Colonic mucosa (tissue), 4 donors: ENCODE results near the gene GPR55. TPM values are rescaled to one million over a fixed set of nuclear protein-coding genes. Genes with fewer than 3 reads are reported as not detected.

Experiments used
- DNase-seq: peaks from one replicate; pipeline ENCODE4 v3.0.0-alpha.2; 2020
- H3K27ac ChIP-seq: fragments of 200-600 bp; one replicate; pipeline ENCODE4 v1.8.0; 2021
- H3K27me3 ChIP-seq: fragments of 200-600 bp; one replicate; pipeline ENCODE4 v1.8.0; 2021
- H3K36me3 ChIP-seq: fragments of 200-600 bp; one replicate; pipeline ENCODE4 v1.8.0; 2021
- H3K4me1 ChIP-seq: fragments of 200-600 bp; one replicate; pipeline ENCODE4 v1.8.0; 2021; ENCODE audit warnings: mild to moderate bottlenecking
- H3K4me3 ChIP-seq: fragments of 200-600 bp; one replicate; pipeline ENCODE4 v1.8.0; 2021
- H3K9ac ChIP-seq, 2 donors: one replicate each; pipeline ENCODE4 v1.7.0; 2013; ENCODE audit warnings: control low read depth in 2 of 2, low read depth in 2 of 2, low read length in 2 of 2
- H3K9me3 ChIP-seq: fragments of 200-600 bp; one replicate; pipeline ENCODE4 v1.8.0; 2021
- intact Hi-C: fragments of 100-400 bp; cut with DNase I; formaldehyde crosslinking; loops from one replicate; pipeline ENCODE4 v1.14.1; 2022
- total RNA-seq, 2 donors: library from RNA; stranded (reverse); fragmentation: NEBNext Ultra II Directional in 1 of 2; extraction: Animal tissue kit (Norgen Biotek cat#: 25700) in 1 of 2; gene quantifications; one replicate each; pipeline ENCODE4 v1.2.1, GENCODE V29; 2021
- TF ChIP-seq, protein P1 (sequence below): fragments of 200-600 bp; IDR thresholded peaks from one replicate; pipeline ENCODE4 v1.8.0; 2022; ENCODE audit warnings: antibody characterized with exemption, mild to moderate bottlenecking
- donor health status: healthy.
- donor health status: DM: no; HTN: no; CAD: no.
- donor health status: DM: no; HTN: no; CAD: no.

The GPR55 gene
- total RNA-seq, 2 donors from 2014 or later, result 0.35 to 1.0 TPM

DNA sequence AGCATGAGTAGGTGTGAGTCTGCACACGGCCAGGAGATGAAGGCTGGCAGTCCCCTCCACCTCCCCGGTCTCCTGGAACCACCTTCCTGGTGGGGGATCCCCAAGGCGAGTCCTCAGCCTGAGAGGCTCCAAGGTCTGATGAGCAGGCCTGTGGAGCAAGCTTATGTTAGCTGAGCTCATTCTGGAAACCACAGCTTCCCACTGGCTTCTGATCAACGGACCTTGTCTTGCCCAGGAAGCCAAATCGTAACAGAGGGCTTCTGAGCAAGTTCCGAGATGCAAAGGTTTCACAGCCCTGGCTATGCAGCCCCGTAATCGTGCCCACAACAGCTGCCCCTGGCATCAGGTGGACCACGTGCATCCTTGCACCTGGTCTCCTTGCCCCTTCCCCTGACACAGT lies 28.8 kb upstream of the GPR55 start:
- Histone ChIP-seq H3K9ac (no peak overlapping the region), H3K4me3 (no peak overlapping the region), H3K36me3 (no peaks in the 10 kb centered on the region), H3K27me3 (no peaks in the 10 kb centered on the region), H3K9me3 (no peaks in the 10 kb centered on the region), H3K4me1 (no peaks in the 10 kb centered on the region), H3K27ac (no peak overlapping the region)
- DNase-seq, result no peak
- TF ChIP-seq, protein P1, sequence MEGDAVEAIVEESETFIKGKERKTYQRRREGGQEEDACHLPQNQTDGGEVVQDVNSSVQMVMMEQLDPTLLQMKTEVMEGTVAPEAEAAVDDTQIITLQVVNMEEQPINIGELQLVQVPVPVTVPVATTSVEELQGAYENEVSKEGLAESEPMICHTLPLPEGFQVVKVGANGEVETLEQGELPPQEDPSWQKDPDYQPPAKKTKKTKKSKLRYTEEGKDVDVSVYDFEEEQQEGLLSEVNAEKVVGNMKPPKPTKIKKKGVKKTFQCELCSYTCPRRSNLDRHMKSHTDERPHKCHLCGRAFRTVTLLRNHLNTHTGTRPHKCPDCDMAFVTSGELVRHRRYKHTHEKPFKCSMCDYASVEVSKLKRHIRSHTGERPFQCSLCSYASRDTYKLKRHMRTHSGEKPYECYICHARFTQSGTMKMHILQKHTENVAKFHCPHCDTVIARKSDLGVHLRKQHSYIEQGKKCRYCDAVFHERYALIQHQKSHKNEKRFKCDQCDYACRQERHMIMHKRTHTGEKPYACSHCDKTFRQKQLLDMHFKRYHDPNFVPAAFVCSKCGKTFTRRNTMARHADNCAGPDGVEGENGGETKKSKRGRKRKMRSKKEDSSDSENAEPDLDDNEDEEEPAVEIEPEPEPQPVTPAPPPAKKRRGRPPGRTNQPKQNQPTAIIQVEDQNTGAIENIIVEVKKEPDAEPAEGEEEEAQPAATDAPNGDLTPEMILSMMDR, result no peak
- intact Hi-C loops, result no loop called here

DNA sequence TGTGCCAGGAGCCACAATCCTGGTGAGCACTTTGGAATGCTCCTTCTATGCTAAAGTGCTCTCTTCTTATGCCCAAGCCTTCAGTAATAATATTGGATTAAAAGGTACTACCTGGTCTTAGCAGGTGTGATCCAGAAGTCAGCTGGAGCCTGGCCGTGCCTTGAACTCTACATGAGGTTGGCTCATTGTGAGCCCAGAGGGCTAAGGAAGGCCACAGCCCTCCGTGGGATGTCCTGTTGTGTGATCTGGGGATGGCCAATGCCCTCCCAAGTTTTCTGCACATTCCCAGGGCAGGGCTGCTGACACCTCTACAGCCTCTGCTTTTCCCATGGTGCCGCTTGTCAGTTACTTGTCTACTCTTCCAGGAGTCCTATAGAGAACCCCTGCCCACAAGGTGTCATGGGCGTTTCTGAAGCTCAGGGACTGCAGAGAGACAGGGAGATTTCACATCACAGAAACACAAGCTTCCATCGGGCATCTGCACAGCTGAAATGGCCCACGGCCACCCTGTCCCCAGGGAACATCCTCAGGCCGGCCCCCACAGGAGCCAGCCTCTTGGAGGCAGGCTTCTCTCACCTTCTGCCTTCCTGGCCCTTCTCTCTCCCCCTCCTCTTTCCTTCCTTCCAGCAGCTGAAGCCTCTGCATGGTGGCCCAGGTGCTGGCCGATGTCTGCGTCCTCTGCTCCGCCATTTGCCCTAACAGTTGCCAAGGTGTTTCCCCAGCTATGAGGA lies 27.3 kb upstream of the GPR55 start:
- H3K36me3 ChIP-seq, result no peaks in the 10 kb centered on the region
- H3K4me3 ChIP-seq, result no peak overlapping the region
- H3K9ac ChIP-seq, result no peak overlapping the region
- no peaks in the 10 kb centered on the region for H3K4me1 ChIP-seq
- no peaks in the 10 kb centered on the region for H3K9me3 ChIP-seq
- no peak for DNase-seq
- intact Hi-C loops, result no loop called here
- H3K27me3 ChIP-seq, result no peaks in the 10 kb centered on the region
- TF ChIP-seq, protein P1, result no peak
- no peak overlapping the region for H3K27ac ChIP-seq

DNA sequence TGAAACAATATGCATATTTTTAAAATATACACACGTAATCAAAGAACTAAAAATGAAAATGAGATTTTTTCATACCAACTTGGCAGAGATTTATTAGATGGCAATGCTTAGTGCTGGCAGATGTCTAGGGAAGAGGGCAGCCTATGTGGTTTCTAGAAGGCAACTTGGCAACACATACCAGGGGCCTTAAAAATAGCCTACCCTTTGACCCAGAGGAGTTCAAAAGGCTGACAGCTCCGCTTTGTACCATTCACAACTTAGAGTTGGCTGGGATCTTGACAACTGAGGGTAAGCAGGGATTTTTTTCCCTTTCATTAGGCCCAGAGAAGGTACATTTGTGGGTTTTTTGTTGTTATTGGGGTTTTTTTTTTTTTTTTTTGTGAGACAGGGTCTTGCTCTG lies 26.4 kb upstream of the GPR55 start:
- TF ChIP-seq, protein P1, result no peak
- no peaks in the 10 kb centered on the region for H3K9me3 ChIP-seq
- intact Hi-C loops, result no loop called here
- no peak overlapping the region for H3K27ac ChIP-seq
- no peak overlapping the region for H3K9ac ChIP-seq
- no peak for DNase-seq
- no peaks in the 10 kb centered on the region for H3K27me3 ChIP-seq
- H3K4me3 ChIP-seq, result no peak overlapping the region
- no peaks in the 10 kb centered on the region for H3K4me1 ChIP-seq
- H3K36me3 ChIP-seq, result no peaks in the 10 kb centered on the region

DNA sequence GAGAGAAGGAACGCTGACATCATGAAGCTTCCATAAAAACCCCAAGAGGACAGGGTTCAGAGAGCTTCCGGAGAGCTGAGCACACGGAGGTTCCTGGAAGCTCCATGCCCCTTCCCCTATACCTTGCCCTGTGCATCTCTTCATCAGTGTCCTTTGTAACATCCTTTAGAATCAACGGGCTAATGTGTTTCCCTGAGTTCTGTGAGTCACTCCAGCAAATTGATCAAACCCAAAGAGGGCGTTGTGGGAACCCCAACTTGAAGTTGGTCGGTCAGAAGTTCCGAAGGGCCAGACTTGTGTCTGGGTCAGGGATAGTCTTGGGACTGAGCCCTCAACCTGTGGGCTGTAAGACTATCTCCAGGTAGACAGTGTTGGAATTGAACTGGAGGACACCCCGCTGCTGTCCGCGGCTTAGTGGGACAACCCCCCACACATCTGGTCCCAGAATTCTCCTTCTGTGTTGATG lies 25.9 kb upstream of the GPR55 start:
- intact Hi-C loops, result no loop called here
- TF ChIP-seq, protein P1, result no peak
- no peaks in the 10 kb centered on the region for H3K4me1 ChIP-seq
- H3K4me3 ChIP-seq, result no peak overlapping the region
- H3K9me3 ChIP-seq, result no peaks in the 10 kb centered on the region
- no peak overlapping the region for H3K9ac ChIP-seq
- no peaks in the 10 kb centered on the region for H3K36me3 ChIP-seq
- no peaks in the 10 kb centered on the region for H3K27me3 ChIP-seq
- no peak for DNase-seq
- H3K27ac ChIP-seq, result no peak overlapping the region

DNA sequence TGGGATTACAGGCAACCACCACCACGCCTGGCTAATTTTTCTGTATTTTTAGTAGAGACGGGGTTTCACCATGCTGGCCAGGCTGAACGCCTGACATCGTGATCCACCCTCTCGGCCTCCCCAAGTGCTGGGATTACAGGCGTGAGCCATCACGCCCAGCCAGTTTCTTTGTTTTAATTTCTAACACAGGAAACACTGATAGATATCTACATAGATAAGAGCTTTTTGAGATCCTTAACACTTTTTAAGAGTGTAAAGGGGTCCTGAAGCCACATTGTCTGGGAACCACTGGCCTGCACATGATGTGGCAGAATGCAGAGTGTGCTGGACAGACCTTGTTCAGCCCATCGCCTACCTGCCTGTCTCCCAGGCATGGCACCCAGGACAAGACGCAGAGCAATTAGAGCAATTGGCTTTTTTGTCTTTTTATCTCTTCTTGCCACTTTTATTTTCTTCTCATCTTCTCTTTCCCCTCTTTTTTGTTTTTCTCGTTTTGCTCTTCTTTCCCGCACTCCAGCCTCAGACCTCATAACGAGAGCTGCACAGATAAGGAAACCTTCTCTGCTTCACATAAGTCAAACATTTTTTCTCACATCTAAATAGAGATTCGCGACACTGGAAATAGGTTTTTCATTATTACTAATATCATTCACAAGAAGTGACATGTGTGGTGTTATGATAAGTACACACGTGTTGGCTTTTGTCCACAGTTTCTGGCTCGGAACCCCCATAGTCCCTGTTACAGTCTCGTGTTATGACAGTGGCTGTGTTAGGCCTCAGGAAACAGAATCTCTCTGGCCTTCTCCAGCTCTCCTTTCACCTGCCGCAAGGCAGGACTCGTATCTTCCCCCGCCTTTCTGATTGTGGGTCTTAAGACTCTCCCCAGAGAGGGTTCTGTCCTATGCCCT lies 25.2 kb upstream of the GPR55 start:
- Histone ChIP-seq H3K27ac (no peak overlapping the region), H3K27me3 (no peaks in the 10 kb centered on the region), H3K9ac (no peak overlapping the region), H3K4me1 (no peaks in the 10 kb centered on the region), H3K4me3 (no peak overlapping the region), H3K36me3 (no peaks in the 10 kb centered on the region), H3K9me3 (no peaks in the 10 kb centered on the region)
- TF ChIP-seq, protein P1, result no peak
- DNase-seq, result no peak
- intact Hi-C loops, result no loop called here
